ENCODE data around the gene TLCD1.

TLCD1 gene

GRCh38 chr17:28675490-28675889 lies 50.5 kb downstream of the TLCD1 start:
- no peak for DNase-seq

All from NCI-H1417 treated with DMSO at 0.1 percent for 48 hours (cell line).